Neural crest cell (in vitro differentiated cells): ENCODE results near the gene SLC7A1. TPM values are rescaled to one million over a fixed set of nuclear protein-coding genes. Genes with fewer than 3 reads are reported as not detected.

Experiments used
- DNase-seq: peaks from one replicate; pipeline ENCODE4 v3.0.0; 2021; ENCODE audit warnings: low read depth, mixed read lengths, low spot score
- H3K27ac Mint-ChIP-seq: one replicate; pipeline ENCODE4 v1.8.0; 2021; ENCODE audit warnings: mild to moderate bottlenecking, mixed read lengths; ENCODE audit not compliant: unreplicated experiment
- H3K27me3 Mint-ChIP-seq: 2 replicates; pipeline ENCODE4 v1.8.0; 2021; ENCODE audit warnings: low read depth, mild to moderate bottlenecking, mixed read lengths
- H3K36me3 Mint-ChIP-seq: 2 replicates; pipeline ENCODE4 v1.8.0; 2021; ENCODE audit warnings: low read depth, mild to moderate bottlenecking, mixed read lengths
- H3K4me1 Mint-ChIP-seq: 2 replicates; pipeline ENCODE4 v1.8.0; 2021; ENCODE audit warnings: mixed read lengths
- H3K4me3 Mint-ChIP-seq: one replicate; pipeline ENCODE4 v1.8.0; 2021; ENCODE audit warnings: mild to moderate bottlenecking, mixed read lengths
- H3K9me3 Mint-ChIP-seq: 2 replicates; pipeline ENCODE4 v1.8.0; 2021; ENCODE audit warnings: mixed read lengths
- CTCF ChIP-seq: fragments of 200-600 bp; sonication (generic); conservative IDR thresholded peaks from 2 replicates; pipeline ENCODE4 v1.5.0; 2021; ENCODE audit warnings: antibody characterized with exemption, mild to moderate bottlenecking
- total RNA-seq: library from RNA; stranded (reverse); gene quantifications from 2 replicates; pipeline ENCODE4 v1.2.1, GENCODE V29; 2021

Gene SLC7A1
- total RNA-seq, 1 donor from 2014 or later, result 69.7 TPM

- H3K9me3 Mint-ChIP-seq, result no peaks in the 10 kb centered on the region
- peaks cover 26% of the 10 kb centered on the region for H3K4me1 Mint-ChIP-seq
- H3K36me3 Mint-ChIP-seq, result peaks cover 10% of the 10 kb centered on the region
- peak overlapping the region; percentile 59 for H3K27ac Mint-ChIP-seq
- no peaks in the 10 kb centered on the region for H3K27me3 Mint-ChIP-seq
- H3K4me3 Mint-ChIP-seq, result no peak overlapping the region
- TF ChIP-seq CTCF, result no peak
- DNase-seq, result no peak
Measured at GRCh38 chr13:29547153-29547552, 48.3 kb downstream of the SLC7A1 start.

GRCh38 chr13:29546662-29547061, 48.8 kb downstream of the SLC7A1 start:
- H3K36me3 Mint-ChIP-seq, result peaks cover 10% of the 10 kb centered on the region
- H3K4me1 Mint-ChIP-seq, result peaks cover 26% of the 10 kb centered on the region
- H3K27me3 Mint-ChIP-seq, result no peaks in the 10 kb centered on the region
- peak overlapping the region; percentile 81 for H3K27ac Mint-ChIP-seq
- DNase-seq, result no peak
- no peak for TF ChIP-seq CTCF
- no peaks in the 10 kb centered on the region for H3K9me3 Mint-ChIP-seq
- no peak overlapping the region for H3K4me3 Mint-ChIP-seq

- H3K27me3 Mint-ChIP-seq, result no peaks in the 10 kb centered on the region
- no peak for DNase-seq
- peaks cover 10% of the 10 kb centered on the region for H3K36me3 Mint-ChIP-seq
- no peak overlapping the region for H3K27ac Mint-ChIP-seq
- no peak overlapping the region for H3K4me3 Mint-ChIP-seq
- TF ChIP-seq CTCF, result no peak
- no peaks in the 10 kb centered on the region for H3K9me3 Mint-ChIP-seq
- H3K4me1 Mint-ChIP-seq, result peaks cover 30% of the 10 kb centered on the region
Measured at GRCh38 chr13:29545988-29546387, 49.5 kb downstream of the SLC7A1 start.

- no peak for TF ChIP-seq CTCF
Measured at GRCh38 chr13:29543230-29544215, 52.0 kb downstream of the SLC7A1 start.

GRCh38 chr13:29542381-29542780, 53.1 kb downstream of the SLC7A1 start:
- Mint-ChIP-seq H3K27me3 (no peaks in the 10 kb centered on the region), H3K27ac (no peak overlapping the region), H3K9me3 (no peaks in the 10 kb centered on the region), H3K36me3 (peaks cover 8% of the 10 kb centered on the region), H3K4me1 (peaks cover 30% of the 10 kb centered on the region), H3K4me3 (no peak overlapping the region)
- DNase-seq, result no peak
- TF ChIP-seq CTCF, result no peak

More at GRCh38 chr13:29543230-29544215, 52.0 kb downstream of the SLC7A1 start:
- no peak overlapping the region for H3K4me3 Mint-ChIP-seq
- peaks cover 24% of the 10 kb centered on the region for H3K4me1 Mint-ChIP-seq
- H3K27me3 Mint-ChIP-seq, result no peaks in the 10 kb centered on the region
- H3K36me3 Mint-ChIP-seq, result peaks cover 8% of the 10 kb centered on the region
- H3K27ac Mint-ChIP-seq, result peak overlapping the region; percentile 9
- no peaks in the 10 kb centered on the region for H3K9me3 Mint-ChIP-seq
- DNase-seq, result no peak
